HG02938 (cell line): ENCODE results near the gene SALL4.
"Not testable (repeated sequence)": the region's sequence is repeated elsewhere in the genome, so short reads cannot be mapped to it uniquely, and the experiment has no call there.

ENCODE experiments used
- ATAC-seq: cut with Tn5 transposase; IDR thresholded peaks from one replicate; pipeline ENCODE4 v1.9.1; 2021; ENCODE audit warnings: mild to moderate bottlenecking, moderate library complexity; ENCODE audit not compliant: unreplicated experiment

Gene SALL4

GRCh38 chr20:51803148-51803854 lies 980 bp upstream of the SALL4 start:
- no peak for ATAC-seq

GRCh38 chr20:51801823-51802123 lies 548 bp downstream of the SALL4 start:
- no peak for ATAC-seq

GRCh38 chr20:51801122-51801822 lies 1.0 kb downstream of the SALL4 start:
- ATAC-seq: no peak

GRCh38 chr20:51800872-51801121 lies 1.5 kb downstream of the SALL4 start:
- no peak for ATAC-seq

- no peak for ATAC-seq
Observed at GRCh38 chr20:51800060-51800871, 2.1 kb downstream of the SALL4 start.

- ATAC-seq: no peak
Observed at GRCh38 chr20:51799401-51799860, 2.9 kb downstream of the SALL4 start.

GRCh38 chr20:51797357-51798025 lies 4.8 kb downstream of the SALL4 start:
- no peak for ATAC-seq

GRCh38 chr20:51796340-51796739 lies 6.0 kb downstream of the SALL4 start:
- ATAC-seq: no peak

- ATAC-seq: no peak
Observed at GRCh38 chr20:51792960-51793359, 9.4 kb downstream of the SALL4 start.

- ATAC-seq: no peak
Observed at GRCh38 chr20:51791626-51792025, 10.7 kb downstream of the SALL4 start.

GRCh38 chr20:51790256-51790655 lies 12.1 kb downstream of the SALL4 start:
- no peak for ATAC-seq

- ATAC-seq: peak; percentile 49
Observed at GRCh38 chr20:51789434-51789833, 12.9 kb downstream of the SALL4 start.

GRCh38 chr20:51788822-51789221 lies 13.5 kb downstream of the SALL4 start:
- no peak for ATAC-seq

GRCh38 chr20:51784299-51784698 lies 18.0 kb downstream of the SALL4 start:
- no peak for ATAC-seq

GRCh38 chr20:51778229-51778759 lies 24.0 kb downstream of the SALL4 start:
- not testable (repeated sequence) for ATAC-seq

- no peak for ATAC-seq
Observed at GRCh38 chr20:51775241-51775640, 27.1 kb downstream of the SALL4 start.

GRCh38 chr20:51772236-51772635 lies 30.1 kb downstream of the SALL4 start:
- ATAC-seq: no peak

- no peak for ATAC-seq
Observed at GRCh38 chr20:51769976-51770615, 32.2 kb downstream of the SALL4 start.

- no peak for ATAC-seq
Observed at GRCh38 chr20:51768759-51769517, 33.4 kb downstream of the SALL4 start.
